ENCODE results near the gene UBE2K. TPM values are rescaled to one million over a fixed set of nuclear protein-coding genes. Genes with fewer than 3 reads are reported as not detected.

UBE2K gene
- total RNA-seq, 1 donor from 2014 or later, result 96.7 TPM

DNA sequence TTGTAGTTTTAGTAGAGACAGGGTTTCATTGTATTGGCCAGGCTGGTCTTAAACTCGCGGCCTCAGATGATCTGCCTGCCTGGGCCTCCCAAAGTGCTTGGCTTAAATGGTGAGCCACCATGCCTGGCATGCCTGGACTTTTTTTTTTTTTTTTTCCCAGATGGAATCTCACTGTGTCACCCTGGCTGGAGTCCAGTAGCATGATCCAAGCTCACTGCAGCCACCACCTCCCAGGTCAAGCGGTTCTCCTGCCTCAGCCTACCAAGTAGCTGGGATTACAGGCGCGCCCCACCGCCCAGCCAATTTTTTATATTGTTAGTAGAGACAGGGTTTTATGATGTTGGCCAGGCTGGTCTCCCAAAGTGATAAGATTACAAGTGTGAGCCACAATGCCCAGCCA is 8.4 kb downstream of the UBE2K start:
- Mint-ChIP-seq H3K9me3 (ENCODE audit: unreplicated experiment) (no peaks in the 10 kb centered on the region), H3K27ac (ENCODE audit: unreplicated experiment) (no peak overlapping the region), H3K36me3 (ENCODE audit: unreplicated experiment) (no peaks in the 10 kb centered on the region), H3K4me1 (ENCODE audit: low read depth, unreplicated experiment) (peaks cover 6% of the 10 kb centered on the region), H3K27me3 (ENCODE audit: unreplicated experiment) (no peaks in the 10 kb centered on the region), H3K4me3 (ENCODE audit: unreplicated experiment) (no peak overlapping the region)
- DNase-seq, result no peak
- TF ChIP-seq, protein P1, sequence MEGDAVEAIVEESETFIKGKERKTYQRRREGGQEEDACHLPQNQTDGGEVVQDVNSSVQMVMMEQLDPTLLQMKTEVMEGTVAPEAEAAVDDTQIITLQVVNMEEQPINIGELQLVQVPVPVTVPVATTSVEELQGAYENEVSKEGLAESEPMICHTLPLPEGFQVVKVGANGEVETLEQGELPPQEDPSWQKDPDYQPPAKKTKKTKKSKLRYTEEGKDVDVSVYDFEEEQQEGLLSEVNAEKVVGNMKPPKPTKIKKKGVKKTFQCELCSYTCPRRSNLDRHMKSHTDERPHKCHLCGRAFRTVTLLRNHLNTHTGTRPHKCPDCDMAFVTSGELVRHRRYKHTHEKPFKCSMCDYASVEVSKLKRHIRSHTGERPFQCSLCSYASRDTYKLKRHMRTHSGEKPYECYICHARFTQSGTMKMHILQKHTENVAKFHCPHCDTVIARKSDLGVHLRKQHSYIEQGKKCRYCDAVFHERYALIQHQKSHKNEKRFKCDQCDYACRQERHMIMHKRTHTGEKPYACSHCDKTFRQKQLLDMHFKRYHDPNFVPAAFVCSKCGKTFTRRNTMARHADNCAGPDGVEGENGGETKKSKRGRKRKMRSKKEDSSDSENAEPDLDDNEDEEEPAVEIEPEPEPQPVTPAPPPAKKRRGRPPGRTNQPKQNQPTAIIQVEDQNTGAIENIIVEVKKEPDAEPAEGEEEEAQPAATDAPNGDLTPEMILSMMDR (IDR thresholded peaks at IDR 0.05; ENCODE audit: partially characterized antibody, unreplicated experiment), result no peak

DNA sequence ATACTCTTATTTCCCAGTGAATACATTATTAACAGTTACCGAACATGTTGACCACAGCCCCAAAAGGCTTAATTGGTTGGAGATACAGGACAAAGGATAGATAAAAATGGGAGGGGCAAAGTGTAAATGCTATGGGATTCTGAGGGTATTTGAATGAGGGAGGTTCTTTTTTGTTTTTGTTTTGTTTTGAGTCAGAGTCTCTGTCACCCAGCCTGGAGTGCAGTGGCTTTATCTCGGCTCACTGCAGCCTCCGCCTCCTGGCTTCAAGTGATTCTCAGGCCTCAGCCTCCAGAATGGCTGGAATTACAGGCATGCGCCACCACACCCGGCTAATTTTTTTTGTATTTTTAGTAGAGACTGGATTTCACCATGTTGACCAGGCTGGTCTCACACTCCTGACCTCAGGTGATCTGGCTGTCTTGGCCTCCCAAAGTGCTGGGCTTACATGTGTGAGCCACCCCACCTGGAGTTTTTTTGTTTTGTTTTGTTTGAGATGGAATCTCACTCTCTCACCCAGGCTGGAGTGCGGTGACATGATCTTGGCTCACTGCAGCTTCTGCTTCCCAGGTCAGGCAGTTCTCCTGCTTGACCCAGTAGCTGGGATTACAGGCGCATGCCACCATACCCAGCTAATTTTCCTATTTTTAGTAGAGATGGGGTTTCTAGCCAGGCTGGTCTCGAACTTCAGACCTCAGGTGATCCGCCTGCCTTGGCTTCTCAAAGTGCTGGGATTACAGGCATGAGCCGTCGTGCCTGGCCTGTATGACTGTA is 9.0 kb downstream of the UBE2K start:
- H3K4me1 Mint-ChIP-seq (ENCODE audit: low read depth, unreplicated experiment), result peaks cover 6% of the 10 kb centered on the region
- H3K9me3 Mint-ChIP-seq (ENCODE audit: unreplicated experiment), result no peaks in the 10 kb centered on the region
- no peaks in the 10 kb centered on the region for H3K27me3 Mint-ChIP-seq (ENCODE audit: unreplicated experiment)
- no peak overlapping the region for H3K27ac Mint-ChIP-seq (ENCODE audit: unreplicated experiment)
- H3K4me3 Mint-ChIP-seq (ENCODE audit: unreplicated experiment), result no peak overlapping the region
- TF ChIP-seq, protein P1 (IDR thresholded peaks at IDR 0.05; ENCODE audit: partially characterized antibody, unreplicated experiment), result no peak
- no peaks in the 10 kb centered on the region for H3K36me3 Mint-ChIP-seq (ENCODE audit: unreplicated experiment)
- DNase-seq, result no peak

DNA sequence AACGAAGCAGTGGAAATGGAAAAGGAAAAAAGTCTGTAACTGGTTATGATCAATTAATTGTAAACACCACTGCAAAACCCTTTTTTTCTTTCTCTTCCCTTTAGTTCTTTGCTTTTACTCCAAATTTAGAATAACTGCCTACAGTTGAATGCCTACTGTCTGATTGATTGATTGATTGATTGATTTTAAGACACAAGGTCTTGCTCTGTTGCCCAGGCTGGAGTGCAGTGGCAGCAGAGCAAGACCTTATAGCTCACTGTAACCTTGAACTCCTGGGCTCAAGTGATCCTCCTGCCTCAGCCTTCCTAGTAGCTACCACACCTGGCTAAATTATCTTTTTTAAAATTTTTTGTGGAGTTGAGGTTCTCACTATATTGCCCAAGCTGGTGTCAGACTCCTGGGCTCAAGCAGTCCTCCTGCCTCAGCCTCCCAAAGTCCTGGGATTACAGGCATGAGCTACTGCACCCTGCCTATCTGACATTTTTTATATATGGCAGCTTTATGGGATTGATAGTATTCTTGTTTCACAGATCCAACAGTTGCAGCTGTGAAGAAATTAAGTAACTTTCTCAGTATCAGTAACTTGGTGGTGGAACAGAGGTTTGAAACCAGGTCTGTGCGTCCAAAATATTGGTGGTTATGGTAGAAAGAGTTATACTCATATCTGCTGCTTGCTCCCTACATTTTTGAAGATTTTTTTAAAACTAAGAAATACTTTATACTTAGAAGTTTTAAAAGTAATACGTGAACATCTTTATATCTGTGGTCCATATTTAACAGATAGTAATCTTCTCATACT is 12.4 kb downstream of the UBE2K start:
- H3K27me3 Mint-ChIP-seq (ENCODE audit: unreplicated experiment), result no peaks in the 10 kb centered on the region
- peaks cover 10% of the 10 kb centered on the region for H3K4me1 Mint-ChIP-seq (ENCODE audit: low read depth, unreplicated experiment)
- TF ChIP-seq, protein P1 (IDR thresholded peaks at IDR 0.05; ENCODE audit: partially characterized antibody, unreplicated experiment), result no peak

DNA sequence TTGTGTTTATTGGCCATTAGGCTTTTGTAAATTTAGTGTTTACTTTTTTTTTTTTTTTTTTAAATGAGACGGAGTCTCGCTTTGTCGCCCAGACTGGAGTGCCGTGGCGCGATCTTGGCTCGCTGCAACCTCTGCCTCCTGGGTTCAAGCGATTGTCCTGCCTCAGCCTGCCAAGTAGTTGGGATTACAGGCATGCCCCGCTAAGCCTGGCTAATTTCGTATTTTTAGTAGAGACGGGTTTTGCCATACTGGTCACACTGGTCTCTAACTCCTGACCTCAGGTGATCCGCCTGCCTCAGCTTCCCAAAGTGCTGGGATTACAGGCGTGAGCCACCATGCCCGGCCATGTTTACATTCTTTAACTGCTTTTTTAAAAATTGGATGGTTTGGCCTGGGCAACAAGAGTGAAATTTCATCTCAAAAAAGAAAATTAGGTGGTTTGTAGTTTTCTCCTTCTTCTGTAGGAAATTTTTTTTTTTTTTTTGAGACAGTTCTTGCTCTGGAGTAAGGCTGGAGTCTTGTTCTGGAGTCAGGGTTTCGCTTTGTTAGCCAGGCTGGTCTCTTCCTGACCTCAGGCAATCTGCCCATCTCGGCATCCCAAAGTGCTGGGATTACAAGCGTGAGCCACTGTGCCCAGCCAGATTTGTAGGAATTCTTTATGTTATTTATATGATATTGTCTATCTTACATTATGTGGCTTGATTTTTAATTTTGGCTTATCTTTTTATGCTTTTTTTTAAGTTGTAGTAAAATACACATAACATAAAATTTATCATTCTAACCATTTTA is 15.1 kb downstream of the UBE2K start:
- Mint-ChIP-seq H3K27me3 (ENCODE audit: unreplicated experiment) (peaks cover 2% of the 10 kb centered on the region), H3K9me3 (ENCODE audit: unreplicated experiment) (no peaks in the 10 kb centered on the region), H3K27ac (ENCODE audit: unreplicated experiment) (no peak overlapping the region), H3K4me1 (ENCODE audit: low read depth, unreplicated experiment) (peaks cover 12% of the 10 kb centered on the region), H3K36me3 (ENCODE audit: unreplicated experiment) (peaks cover 5% of the 10 kb centered on the region), H3K4me3 (ENCODE audit: unreplicated experiment) (no peak overlapping the region)
- DNase-seq, result no peak
- TF ChIP-seq, protein P1 (IDR thresholded peaks at IDR 0.05; ENCODE audit: partially characterized antibody, unreplicated experiment), result no peak

More for the DNA sequence above, 12.4 kb downstream of the UBE2K start:
- H3K9me3 Mint-ChIP-seq (ENCODE audit: unreplicated experiment), result no peaks in the 10 kb centered on the region
- no peak overlapping the region for H3K27ac Mint-ChIP-seq (ENCODE audit: unreplicated experiment)
- H3K36me3 Mint-ChIP-seq (ENCODE audit: unreplicated experiment), result no peaks in the 10 kb centered on the region
- H3K4me3 Mint-ChIP-seq (ENCODE audit: unreplicated experiment), result no peak overlapping the region
- DNase-seq, result no peak
